ENCODE measurements around the gene MEF2A. TPM values are rescaled to one million over a fixed set of nuclear protein-coding genes. Genes with fewer than 3 reads are reported as not detected.

Gene MEF2A
- total RNA-seq, 1 donor from 2014 or later: 184 TPM

- Mint-ChIP-seq H3K27ac (ENCODE audit: unreplicated experiment) (no peak overlapping the region), H3K9me3 (ENCODE audit: low read depth) (no peaks in the 10 kb centered on the region), H3K27me3 (ENCODE audit: low read depth) (no peaks in the 10 kb centered on the region), H3K4me1 (ENCODE audit: low read depth) (peaks cover 18% of the 10 kb centered on the region), H3K4me3 (ENCODE audit: unreplicated experiment) (no peak overlapping the region), H3K36me3 (ENCODE audit: low read depth) (no peaks in the 10 kb centered on the region)
- TF ChIP-seq CTCF (IDR thresholded peaks at IDR 0.05): no peak
- DNase-seq (ENCODE audit: low spot score): no peak
Measured at GRCh38 chr15:99561476-99562230, 4.1 kb upstream of the MEF2A start.

- H3K9me3 Mint-ChIP-seq (ENCODE audit: low read depth): no peaks in the 10 kb centered on the region
- H3K4me3 Mint-ChIP-seq (ENCODE audit: unreplicated experiment): no peak overlapping the region
- DNase-seq (ENCODE audit: low spot score): no peak
- H3K4me1 Mint-ChIP-seq (ENCODE audit: low read depth): peaks cover 18% of the 10 kb centered on the region
- H3K36me3 Mint-ChIP-seq (ENCODE audit: low read depth): no peaks in the 10 kb centered on the region
- H3K27ac Mint-ChIP-seq (ENCODE audit: unreplicated experiment): no peak overlapping the region
- no peak for TF ChIP-seq CTCF (IDR thresholded peaks at IDR 0.05)
- H3K27me3 Mint-ChIP-seq (ENCODE audit: low read depth): no peaks in the 10 kb centered on the region
Measured at GRCh38 chr15:99562238-99562637, 3.5 kb upstream of the MEF2A start.

- Mint-ChIP-seq H3K36me3 (ENCODE audit: low read depth) (no peaks in the 10 kb centered on the region), H3K27ac (ENCODE audit: unreplicated experiment) (peak overlapping the region; percentile 90), H3K4me3 (ENCODE audit: unreplicated experiment) (peak overlapping the region; percentile 52), H3K27me3 (ENCODE audit: low read depth) (no peaks in the 10 kb centered on the region), H3K4me1 (ENCODE audit: low read depth) (peaks cover 25% of the 10 kb centered on the region), H3K9me3 (ENCODE audit: low read depth) (no peaks in the 10 kb centered on the region)
- no peak for DNase-seq (ENCODE audit: low spot score)
- TF ChIP-seq CTCF (IDR thresholded peaks at IDR 0.05): no peak
Measured at GRCh38 chr15:99564221-99565048, 1.3 kb upstream of the MEF2A start.

- DNase-seq (ENCODE audit: low spot score): no peak
- no peak for TF ChIP-seq CTCF (IDR thresholded peaks at IDR 0.05)
- H3K4me1 Mint-ChIP-seq (ENCODE audit: low read depth): peaks cover 26% of the 10 kb centered on the region
- peak overlapping the region; percentile 90 for H3K27ac Mint-ChIP-seq (ENCODE audit: unreplicated experiment)
- no peaks in the 10 kb centered on the region for H3K36me3 Mint-ChIP-seq (ENCODE audit: low read depth)
- H3K9me3 Mint-ChIP-seq (ENCODE audit: low read depth): no peaks in the 10 kb centered on the region
- no peak overlapping the region for H3K4me3 Mint-ChIP-seq (ENCODE audit: unreplicated experiment)
- H3K27me3 Mint-ChIP-seq (ENCODE audit: low read depth): no peaks in the 10 kb centered on the region
Measured at GRCh38 chr15:99565049-99565298, 810 bp upstream of the MEF2A start.

GRCh38 chr15:99566157-99566897 is 543 bp downstream of the MEF2A start:
- no peaks in the 10 kb centered on the region for H3K27me3 Mint-ChIP-seq (ENCODE audit: low read depth)
- TF ChIP-seq CTCF (IDR thresholded peaks at IDR 0.05): no peak
- H3K36me3 Mint-ChIP-seq (ENCODE audit: low read depth): no peaks in the 10 kb centered on the region
- DNase-seq (ENCODE audit: low spot score): no peak
- H3K27ac Mint-ChIP-seq (ENCODE audit: unreplicated experiment): peak overlapping the region; percentile 99
- H3K4me3 Mint-ChIP-seq (ENCODE audit: unreplicated experiment): peak overlapping the region; percentile 93
- H3K4me1 Mint-ChIP-seq (ENCODE audit: low read depth): peaks cover 40% of the 10 kb centered on the region
- no peaks in the 10 kb centered on the region for H3K9me3 Mint-ChIP-seq (ENCODE audit: low read depth)
